ENCODE data around the gene MPPED1.

Gene MPPED1

GRCh38 chr22:43412808-43413795 lies 1.3 kb downstream of the MPPED1 start:
- peak; percentile 70 for DNase-seq

- DNase-seq: no peak
Observed at GRCh38 chr22:43413826-43414225, 2.0 kb downstream of the MPPED1 start.

- no peak for DNase-seq
Observed at GRCh38 chr22:43415681-43416080, 3.9 kb downstream of the MPPED1 start.

GRCh38 chr22:43417555-43417954 lies 5.7 kb downstream of the MPPED1 start:
- no peak for DNase-seq

GRCh38 chr22:43418079-43418825 lies 6.4 kb downstream of the MPPED1 start:
- no peak for DNase-seq

- no peak for DNase-seq
Observed at GRCh38 chr22:43419371-43420080, 7.7 kb downstream of the MPPED1 start.

GRCh38 chr22:43421046-43421665 lies 9.3 kb downstream of the MPPED1 start:
- DNase-seq: no peak

- no peak for DNase-seq
Observed at GRCh38 chr22:43421914-43422615, 10.3 kb downstream of the MPPED1 start.

GRCh38 chr22:43423046-43423445 lies 11.2 kb downstream of the MPPED1 start:
- DNase-seq: no peak

GRCh38 chr22:43424201-43424600 lies 12.4 kb downstream of the MPPED1 start:
- DNase-seq: no peak

- DNase-seq: no peak
Observed at GRCh38 chr22:43424666-43425630, 13.1 kb downstream of the MPPED1 start.

GRCh38 chr22:43425976-43426785 lies 14.4 kb downstream of the MPPED1 start:
- no peak for DNase-seq

- no peak for DNase-seq
Observed at GRCh38 chr22:43426816-43427215, 15.0 kb downstream of the MPPED1 start.

GRCh38 chr22:43427296-43428004 lies 15.6 kb downstream of the MPPED1 start:
- no peak for DNase-seq

GRCh38 chr22:43428005-43428485 lies 16.2 kb downstream of the MPPED1 start:
- no peak for DNase-seq

GRCh38 chr22:43428521-43428920 lies 16.7 kb downstream of the MPPED1 start:
- no peak for DNase-seq

- DNase-seq: no peak
Observed at GRCh38 chr22:43429426-43429825, 17.6 kb downstream of the MPPED1 start.

- DNase-seq: no peak
Observed at GRCh38 chr22:43431808-43432554, 20.2 kb downstream of the MPPED1 start.

Measured in NCI-H146 (cell line).